SK-MEL-5 (cell line): Measurements from ENCODE around the gene ALPI. TPM values are rescaled to one million over a fixed set of nuclear protein-coding genes. Genes with fewer than 3 reads are reported as not detected.
"Not testable (repeated sequence)": the region's sequence is repeated elsewhere in the genome, so short reads cannot be mapped to it uniquely, and the experiment has no call there.

ENCODE experiments used
- DNase-seq: peaks from one replicate; pipeline ENCODE4 v3.0.0-alpha.2; 2016; ENCODE audit warnings: low read depth, low spot score
- in situ Hi-C: cut with HindIII; loops from 2 replicates; pipeline ENCODE4 v1.10.0; 2016; ENCODE audit warnings: low sequenced_read_pairs, high pct_unique_total_duplicates, low pct_unique_long_range_greater_than_20kb
- polyA plus RNA-seq, 2 experiments: library from polyadenylated mRNA; depleted of rRNA; stranded (reverse); fragments of >200 nt; gene quantifications; 2 replicates each; pipeline ENCODE4 v1.2.3, GENCODE V29; 2015
- total RNA-seq: library from RNA; depleted of rRNA; stranded (reverse); fragments of >200 nt; shearing (Covaris generic); gene quantifications from 2 replicates; pipeline ENCODE4 v1.2.3, GENCODE V29; 2014; rRNA removed

ALPI gene
- total RNA-seq, result not detected in 2 replicates
- polyA plus RNA-seq (2015; cell fraction: cytosol; rRNA removed), result not detected in 2 replicates
- polyA plus RNA-seq (2015; cell fraction: nucleus; rRNA removed), result not detected in 2 replicates

- in situ Hi-C loops, result no loop called here
- DNase-seq, result no peak
Observed at GRCh38 chr2:232455426-232456255, at the start of gene ALPI. Gene ALPI, plus strand, starts transcription at chr2:232456153. Its CDS starts 47 bp downstream, at chr2:232456200.

DNA sequence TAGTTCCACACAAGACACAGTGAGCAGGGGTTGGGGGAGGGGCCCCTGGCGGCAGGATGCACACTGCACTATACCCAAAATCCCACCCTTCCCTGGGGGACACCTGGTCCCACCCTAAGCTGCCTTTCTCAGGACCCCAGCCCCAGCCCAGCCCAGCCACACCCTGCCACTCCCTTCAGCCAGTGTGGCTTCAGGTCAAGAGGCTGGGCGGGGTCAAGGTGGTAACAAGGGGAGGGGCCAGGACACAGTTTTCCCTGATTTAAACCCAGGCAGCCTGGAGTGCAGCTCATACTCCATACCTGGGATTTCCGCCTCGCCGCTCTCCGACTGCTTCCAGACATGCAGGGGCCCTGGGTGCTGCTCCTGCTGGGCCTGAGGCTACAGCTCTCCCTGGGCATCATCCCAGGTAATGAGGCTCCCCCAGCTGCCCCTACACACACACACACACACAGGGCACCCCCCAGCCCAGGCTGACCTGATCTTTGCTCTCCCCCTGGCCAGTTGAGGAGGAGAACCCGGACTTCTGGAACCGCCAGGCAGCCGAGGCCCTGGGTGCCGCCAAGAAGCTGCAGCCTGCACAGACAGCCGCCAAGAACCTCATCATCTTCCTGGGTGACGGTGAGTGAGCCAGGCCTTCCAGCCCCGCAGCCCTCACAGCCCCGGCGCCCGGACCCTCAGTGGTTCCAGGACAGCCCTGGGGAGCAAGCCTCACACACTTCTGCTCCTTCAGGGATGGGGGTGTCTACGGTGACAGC lies 49.2 kb upstream of the ALPI start, which contains the start of gene ALPG:
Gene ALPG (plus strand): TSS at position 289 of the 755 bp plus-strand sequence. CDS start 51 bp downstream, at position 340.
- in situ Hi-C loops, result no loop called here
- no peak for DNase-seq

DNA sequence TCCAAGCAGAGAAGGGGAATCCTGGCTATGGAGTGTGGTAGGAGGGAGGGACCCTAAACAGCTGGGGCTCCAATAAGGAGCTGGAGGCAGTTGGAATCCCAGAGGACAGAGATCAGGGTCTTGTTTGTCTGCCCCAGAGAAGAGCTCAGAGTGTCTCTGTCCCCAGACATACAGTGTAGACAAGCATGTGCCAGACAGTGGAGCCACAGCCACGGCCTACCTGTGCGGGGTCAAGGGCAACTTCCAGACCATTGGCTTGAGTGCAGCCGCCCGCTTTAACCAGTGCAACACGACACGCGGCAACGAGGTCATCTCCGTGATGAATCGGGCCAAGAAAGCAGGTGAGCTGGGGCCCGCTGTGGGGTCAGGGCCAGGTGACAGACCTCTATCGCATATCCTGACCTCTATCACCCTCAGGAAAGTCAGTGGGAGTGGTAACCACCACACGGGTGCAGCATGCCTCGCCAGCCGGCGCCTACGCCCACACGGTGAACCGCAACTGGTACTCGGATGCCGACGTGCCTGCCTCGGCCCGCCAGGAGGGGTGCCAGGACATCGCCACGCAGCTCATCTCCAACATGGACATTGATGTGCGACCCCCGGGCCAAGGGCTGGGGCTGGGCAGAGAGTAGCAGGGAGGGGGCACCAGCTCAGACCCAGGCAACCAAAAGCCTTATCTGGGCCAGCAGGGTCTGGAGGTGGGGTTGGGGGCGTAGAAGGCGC lies 48.4 kb upstream of the ALPI start:
- DNase-seq, in situ Hi-C loops: not testable (repeated sequence)

GRCh38 chr2:232408269-232408668 lies 47.7 kb upstream of the ALPI start:
- in situ Hi-C loops, result not testable (repeated sequence)

DNA sequence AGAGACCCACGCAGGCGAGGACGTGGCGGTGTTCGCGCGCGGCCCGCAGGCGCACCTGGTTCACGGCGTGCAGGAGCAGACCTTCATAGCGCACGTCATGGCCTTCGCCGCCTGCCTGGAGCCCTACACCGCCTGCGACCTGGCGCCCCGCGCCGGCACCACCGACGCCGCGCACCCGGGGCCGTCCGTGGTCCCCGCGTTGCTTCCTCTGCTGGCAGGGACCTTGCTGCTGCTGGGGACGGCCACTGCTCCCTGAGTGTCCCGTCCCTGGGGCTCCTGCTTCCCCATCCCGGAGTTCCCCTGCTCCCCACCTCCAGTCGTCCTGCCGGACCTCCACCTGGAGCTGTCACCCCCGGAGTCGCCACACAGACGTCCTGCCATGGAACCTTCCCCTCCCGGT lies 46.3 kb upstream of the ALPI start:
- DNase-seq, in situ Hi-C loops: not testable (repeated sequence)

More at GRCh38 chr2:232408269-232408668, 47.7 kb upstream of the ALPI start:
- DNase-seq, result not testable (repeated sequence)

DNA sequence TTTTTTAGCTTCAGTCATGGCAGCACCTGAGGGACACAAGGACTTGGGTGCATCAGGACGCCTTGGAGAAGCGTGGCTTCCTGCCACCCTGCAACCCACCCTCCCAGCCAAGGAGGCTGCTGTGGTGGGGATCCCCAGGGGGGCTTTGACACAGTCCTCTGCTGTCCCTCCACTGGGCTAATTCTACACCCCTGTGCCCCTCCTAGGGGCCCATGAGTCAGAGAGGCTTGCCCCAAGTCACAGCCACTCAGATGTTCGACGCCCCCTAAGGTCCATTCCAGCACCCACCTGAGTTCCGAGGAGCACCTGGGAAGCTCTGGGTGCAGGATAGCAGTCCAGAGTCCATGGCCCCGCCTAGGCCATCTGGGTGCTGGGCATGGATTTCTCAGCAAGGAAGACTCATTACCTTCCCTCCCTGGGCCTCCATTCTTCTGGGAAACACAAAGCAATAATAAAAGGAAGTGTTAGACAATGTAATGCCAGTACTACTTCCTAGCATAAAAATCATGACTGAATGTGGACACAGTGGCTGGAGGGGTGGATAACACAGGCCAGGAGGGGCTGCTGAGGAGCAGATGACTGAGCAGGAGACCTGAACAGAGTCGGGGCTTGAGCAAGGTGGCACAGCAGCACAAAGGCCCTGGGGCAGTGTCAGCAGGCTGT lies 45.6 kb upstream of the ALPI start:
- no peak for DNase-seq
- in situ Hi-C loops, result no loop called here

GRCh38 chr2:232411901-232412629 lies 43.9 kb upstream of the ALPI start:
- in situ Hi-C loops, result no loop called here
- no peak for DNase-seq

GRCh38 chr2:232412986-232413385 lies 43.0 kb upstream of the ALPI start:
- in situ Hi-C loops, result no loop called here
- no peak for DNase-seq

GRCh38 chr2:232415138-232415690 lies 40.7 kb upstream of the ALPI start:
- in situ Hi-C loops, result no loop called here
- no peak for DNase-seq

- no peak for DNase-seq
- in situ Hi-C loops, result no loop called here
Observed at GRCh38 chr2:232415736-232416520, 40.0 kb upstream of the ALPI start.

GRCh38 chr2:232416521-232417470 lies 39.2 kb upstream of the ALPI start:
- in situ Hi-C loops, result no loop called here
- DNase-seq, result no peak

DNA sequence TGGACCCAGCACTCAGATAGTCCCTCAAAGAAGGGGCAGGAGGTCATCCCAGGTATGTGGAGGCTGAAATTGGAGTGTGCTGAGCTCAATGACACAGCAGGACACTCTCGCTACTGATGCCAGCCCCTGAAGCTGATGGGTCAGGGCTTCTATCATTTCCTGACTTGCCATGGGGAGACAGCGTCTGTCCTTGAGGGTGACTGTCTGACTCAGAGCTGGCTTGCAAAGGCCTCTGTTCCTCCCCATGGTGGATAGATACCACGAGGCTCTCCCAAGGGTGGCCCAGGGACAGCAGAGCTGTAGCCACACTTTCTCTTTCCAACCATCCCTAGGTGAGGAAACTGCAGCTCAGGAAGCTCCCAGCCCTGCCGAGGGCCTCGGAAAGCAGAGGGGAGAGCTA lies 38.5 kb upstream of the ALPI start:
- DNase-seq, result no peak
- in situ Hi-C loops, result no loop called here

- in situ Hi-C loops, result no loop called here
- DNase-seq, result no peak
Observed at GRCh38 chr2:232418056-232418455, 37.9 kb upstream of the ALPI start.

DNA sequence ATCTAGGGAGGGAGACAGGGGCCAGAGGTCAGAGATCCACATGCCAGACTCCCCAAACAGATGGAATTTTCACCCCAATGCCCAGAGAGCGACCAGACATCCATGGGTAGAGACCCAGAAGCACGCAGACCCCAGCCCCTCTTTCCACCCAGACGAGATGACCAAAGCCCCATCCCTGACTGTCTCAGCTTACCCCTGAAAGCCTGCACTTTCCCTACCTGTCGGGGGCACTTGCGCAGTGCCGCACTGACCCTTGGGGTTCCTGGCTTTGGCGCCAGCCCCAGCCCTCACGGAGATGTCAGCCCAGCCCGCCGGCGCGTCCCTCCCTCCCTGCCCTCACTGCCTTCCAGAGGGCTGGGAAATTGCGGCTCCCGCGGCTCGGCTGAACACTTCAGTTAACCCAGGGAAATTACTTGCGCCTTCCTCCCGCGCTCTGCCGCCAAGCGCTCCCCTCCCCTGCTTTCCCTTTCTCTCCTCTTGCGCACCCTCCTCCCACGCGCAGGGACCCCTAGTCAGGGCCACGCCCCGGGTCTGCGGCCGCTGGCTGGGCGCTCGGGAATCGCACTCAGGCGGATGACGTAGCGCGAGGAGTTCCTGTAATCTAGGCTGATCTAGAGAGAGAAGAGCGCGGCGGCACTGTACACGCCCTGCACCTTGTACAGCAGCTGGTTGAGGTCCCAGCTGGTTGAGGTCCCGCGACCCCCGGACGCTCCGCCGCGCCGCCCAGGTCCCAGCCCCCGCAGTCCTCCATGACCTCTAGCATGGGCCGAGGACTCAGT lies 37.3 kb upstream of the ALPI start:
- in situ Hi-C loops, result no loop called here
- no peak for DNase-seq
